ENCODE results near the gene OLFM4. TPM values are rescaled to one million over a fixed set of nuclear protein-coding genes. Genes with fewer than 3 reads are reported as not detected.
"Not testable (repeated sequence)": the region's sequence is repeated elsewhere in the genome, so short reads cannot be mapped to it uniquely, and the experiment has no call there.

OLFM4 gene
- total RNA-seq, 1 experiment from 2014 or later = not detected

- Mint-ChIP-seq H3K27ac (ENCODE audit: unreplicated experiment) (no peak overlapping the region), H3K9me3 (ENCODE audit: unreplicated experiment) (no peaks in the 10 kb centered on the region), H3K4me3 (ENCODE audit: unreplicated experiment) (no peak overlapping the region), H3K4me1 (ENCODE audit: low read depth, unreplicated experiment) (no peaks in the 10 kb centered on the region), H3K36me3 (ENCODE audit: insufficient read depth, unreplicated experiment) (no peaks in the 10 kb centered on the region), H3K27me3 (ENCODE audit: insufficient read depth, unreplicated experiment) (peaks cover 9% of the 10 kb centered on the region)
- TF ChIP-seq CTCF (IDR thresholded peaks at IDR 0.05; ENCODE audit: insufficient read depth in 1 of 2, low read depth in 1 of 2, low read length in 1 of 2, severe bottlenecking in 1 of 2, unreplicated experiment in 1 of 2) = no peak
- Histone ChIP-seq H3K9me3 (no peaks in the 10 kb centered on the region), H3K4me1 (no peaks in the 10 kb centered on the region), H3K36me3 (ENCODE audit: control insufficient read depth, insufficient read depth, low read length) (no peaks in the 10 kb centered on the region), H3K4me3 (ENCODE audit: low read depth, low read length) (no peak overlapping the region), H3K27me3 (replicated peaks; ENCODE audit: control insufficient read depth, insufficient read depth, low read length) (no peaks in the 10 kb centered on the region; the same call in 1 of the 2 replicates)
- ChIA-PET POLR2A (no interaction called here), CTCF (no interaction called here)
- intact Hi-C loops (cut with micrococcal nuclease; ENCODE audit: unreplicated experiment) = no loop called here
- BruUV-seq (replicated peaks) = no TSS peak
- no peak for DNase-seq
These were observed 15.5 kb upstream of the OLFM4 start for GRCh38 chr13:53013113-53013512.

- H3K4me1 Mint-ChIP-seq (ENCODE audit: low read depth, unreplicated experiment); H3K27me3 ChIP-seq (replicated peaks; ENCODE audit: control insufficient read depth, insufficient read depth, low read length); intact Hi-C loops (cut with micrococcal nuclease; ENCODE audit: unreplicated experiment); POLR2A ChIA-PET; DNase-seq; H3K27me3 Mint-ChIP-seq (ENCODE audit: insufficient read depth, unreplicated experiment); H3K36me3 ChIP-seq (ENCODE audit: control insufficient read depth, insufficient read depth, low read length); CTCF ChIA-PET; H3K9me3 ChIP-seq; H3K9me3 Mint-ChIP-seq (ENCODE audit: unreplicated experiment); H3K27ac Mint-ChIP-seq (ENCODE audit: unreplicated experiment); H3K4me3 Mint-ChIP-seq (ENCODE audit: unreplicated experiment); H3K4me1 ChIP-seq; H3K4me3 ChIP-seq (ENCODE audit: low read depth, low read length); H3K36me3 Mint-ChIP-seq (ENCODE audit: insufficient read depth, unreplicated experiment); BruUV-seq (replicated peaks): not testable (repeated sequence)
These were observed 14.6 kb upstream of the OLFM4 start for GRCh38 chr13:53014018-53014417.

- Histone ChIP-seq H3K4me1 (no peaks in the 10 kb centered on the region), H3K36me3 (ENCODE audit: control insufficient read depth, insufficient read depth, low read length) (no peaks in the 10 kb centered on the region), H3K4me3 (ENCODE audit: low read depth, low read length) (no peak overlapping the region), H3K9me3 (no peaks in the 10 kb centered on the region), H3K27me3 (replicated peaks; ENCODE audit: control insufficient read depth, insufficient read depth, low read length) (no peaks in the 10 kb centered on the region; the same call in 1 of the 2 replicates)
- no peak for DNase-seq
- no TSS peak for BruUV-seq (replicated peaks)
- CTCF ChIA-PET = no interaction called here
- Mint-ChIP-seq H3K4me3 (ENCODE audit: unreplicated experiment) (no peak overlapping the region), H3K4me1 (ENCODE audit: low read depth, unreplicated experiment) (no peaks in the 10 kb centered on the region), H3K27ac (ENCODE audit: unreplicated experiment) (no peak overlapping the region), H3K9me3 (ENCODE audit: unreplicated experiment) (no peaks in the 10 kb centered on the region), H3K36me3 (ENCODE audit: insufficient read depth, unreplicated experiment) (no peaks in the 10 kb centered on the region), H3K27me3 (ENCODE audit: insufficient read depth, unreplicated experiment) (peaks cover 8% of the 10 kb centered on the region)
- POLR2A ChIA-PET = no interaction called here
- intact Hi-C loops (cut with micrococcal nuclease; ENCODE audit: unreplicated experiment) = no loop called here
- no peak for TF ChIP-seq CTCF (IDR thresholded peaks at IDR 0.05; ENCODE audit: insufficient read depth in 1 of 2, low read depth in 1 of 2, low read length in 1 of 2, severe bottlenecking in 1 of 2, unreplicated experiment in 1 of 2)
These were observed 13.8 kb upstream of the OLFM4 start for GRCh38 chr13:53014495-53015443.

Measured in Caco-2 (cell line).